Measurements from ENCODE around the gene IGDCC3. TPM values are rescaled to one million over a fixed set of nuclear protein-coding genes. Genes with fewer than 3 reads are reported as not detected.
A peak's percentile ranks its signal among the peaks of the same experiment; 100 is the strongest.

The IGDCC3 gene
- total and polyA plus RNA-seq, 10 of the 15 experiments (the other 5 are each of a cell fraction or from before 2014, with no cell fraction given) = 0.10 to 0.20 (median 0.15) TPM; not detected in 7

DNA sequence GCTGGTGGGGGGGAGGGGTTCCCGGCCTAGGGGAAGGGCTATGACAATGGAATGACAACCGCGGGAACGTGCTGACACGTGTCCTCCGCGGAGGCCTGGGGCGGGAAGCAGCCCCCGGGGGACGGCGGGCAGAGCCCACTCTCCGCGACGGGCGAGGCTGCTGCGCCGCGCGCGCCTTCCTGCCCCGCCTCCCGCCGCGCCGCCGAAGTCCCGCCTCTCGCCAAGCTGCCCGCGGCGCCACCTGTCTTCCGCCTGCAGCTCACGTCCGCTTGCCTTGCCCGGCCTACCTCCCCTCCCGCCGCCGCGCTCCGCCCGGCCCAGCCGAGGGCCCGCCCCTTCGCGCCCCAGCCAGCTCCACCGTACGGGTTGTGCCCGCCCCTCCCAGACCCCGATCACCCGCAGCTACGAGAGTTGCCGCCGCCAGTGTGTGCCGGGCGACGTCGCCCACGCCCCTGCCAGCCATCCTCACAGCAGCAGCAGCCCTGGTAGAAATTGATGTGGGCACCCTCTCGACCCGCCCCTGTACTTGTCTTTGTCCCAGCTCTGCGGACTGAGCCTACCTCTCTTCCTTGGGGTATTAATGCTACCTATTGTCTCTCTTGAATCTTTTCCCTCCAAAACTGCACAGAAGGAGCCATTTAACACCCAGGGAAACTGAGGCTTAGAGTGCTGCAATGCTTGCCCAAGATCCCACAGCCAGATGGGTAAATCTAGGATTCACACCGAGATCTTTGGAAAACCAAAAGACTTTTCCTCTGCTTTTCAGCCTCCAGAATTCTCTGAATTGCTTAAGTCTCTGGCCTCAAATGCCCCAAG lies 90.9 kb downstream of the IGDCC3 start, which contains the start of gene PARP16:
TSS of gene PARP16 (minus strand) at position 180 of the 816 bp plus-strand sequence. CDS start 457 bp downstream, outside the sequence.
- Histone ChIP-seq H4K20me1 (ENCODE audit: control insufficient read depth, insufficient read depth) (no peaks in the 10 kb centered on the region), H3K4me3 (peak within 1 kb of the TSS; percentile 74), H3K9me3 (replicated peaks; ENCODE audit: control insufficient read depth, insufficient read depth, low read length) (no peaks in the 10 kb centered on the region), H3K4me2 (ENCODE audit: control insufficient read depth, insufficient read depth) (peak within 1 kb of the TSS; percentile 72), H3K4me1 (ENCODE audit: control insufficient read depth, insufficient read depth, low read length) (peaks cover 11% of the 10 kb centered on the region), H3K9ac (ENCODE audit: control insufficient read depth, insufficient read depth, low read length) (peak within 1 kb of the TSS; percentile 73), H3K79me2 (ENCODE audit: control insufficient read depth, insufficient read depth, low read length) (no peaks in the 10 kb centered on the region; the same call in 1 of the 2 replicates), H2AFZ (ENCODE audit: control insufficient read depth, low read depth, low read length) (peak within 1 kb of the TSS; percentile 86), H3K36me3 (ENCODE audit: control insufficient read depth in 2 of 2, insufficient read depth in 2 of 2, low read length in 1 of 2) (no peaks in the 10 kb centered on the region), H3K27ac (ENCODE audit: control insufficient read depth, insufficient read depth) (peak within 1 kb of the TSS; percentile 74), H3K27me3 (replicated peaks in 1 of 2; ENCODE audit: control insufficient read depth in 2 of 2, insufficient read depth in 2 of 2, low read length in 1 of 2) (no peaks in the 10 kb centered on the region)
- CTCF ChIA-PET = interaction anchor here (0.7 to 3.8 kb wide), 17 partner anchors 8 to 253 kb away, joined by 3 to 29 read pairs (median 5); partner anchors contain the start of genes CLPX and RNU5B-1
- WGBS (ENCODE audit: insufficient coverage, insufficient replicate concordance, low lambda C conversion rate, missing lambda C conversion rate) = under 1% methylated on average over 25 of the region's 62 CpGs
- intact Hi-C loops (cut with micrococcal nuclease; ENCODE audit: unreplicated experiment) = loop anchor here (1.0 to 2.0 kb wide), 2 partner anchors 8 to 102 kb away; partner anchors contain the start of gene CLPX
- RAD21 ChIA-PET (ENCODE audit: unreplicated experiment) = interaction anchor here (0.7 to 4.0 kb wide), 12 partner anchors 11 to 878 kb away, joined by 3 to 18 read pairs (median 6); partner anchors contain the start of genes CLPX, INTS14, PDCD7 and RNU5B-1
- SMC1A ChIA-PET (ENCODE audit: uncharacterized antibody, unreplicated experiment) = interaction anchor here (0.7 to 2.3 kb wide), 9 partner anchors 9 to 253 kb away, joined by 3 to 12 read pairs (median 5); partner anchors contain the start of genes CLPX and RNU5B-1
- peak; percentile 77 for DNase-seq (ENCODE audit: low read depth, low spot score)
- TSS peak; percentile 72 for BruUV-seq (replicated peaks)
- ATAC-seq = peak; percentile 97
- peak; percentile 62 for FAIRE-seq
- in situ Hi-C loops (cut with MboI) = no loop called here
- POLR2A ChIA-PET = interaction anchor here (0.6 to 2.9 kb wide), 15 partner anchors 8 to 883 kb away, joined by 3 to 21 read pairs (median 5); partner anchors contain the start of genes CLPX, PDCD7, RNU5A-1 and RNU5B-1
- TF ChIP-seq ETV6 (conservative IDR thresholded peaks at IDR 0.05 in 1 of 2, IDR thresholded peaks at IDR 0.05 in 1 of 2; ENCODE audit: borderline replicate concordance in 1 of 2, low read depth in 1 of 2) (no peak), BRCA1 (IDR thresholded peaks at IDR 0.05; ENCODE audit: low read depth, low read length) (no peak), IKZF1 (conservative IDR thresholded peaks at IDR 0.05) (peak; percentile 67), NR2C1 (IDR thresholded peaks at IDR 0.05) (no peak), RB1 (IDR thresholded peaks at IDR 0.05; ENCODE audit: borderline replicate concordance) (0 out of 2 replicates have a peak, but pooled peaks have one; percentile 38), SIN3A (IDR thresholded peaks at IDR 0.05; ENCODE audit: low read depth, low read length) (no peak), RUNX3 (IDR thresholded peaks at IDR 0.05; ENCODE audit: low read length) (no peak), PAX5 (IDR thresholded peaks at IDR 0.05; ENCODE audit: borderline replicate concordance, low read depth, low read length) (no peak), ZNF207 (IDR thresholded peaks at IDR 0.05; ENCODE audit: borderline replicate concordance) (no peak; the same call in 1 of the 2 replicates), TARDBP (IDR thresholded peaks at IDR 0.05; ENCODE audit: borderline replicate concordance) (no peak), CHD1 (IDR thresholded peaks at IDR 0.05; ENCODE audit: low read depth, low read length) (no peak), ATF7 (IDR thresholded peaks at IDR 0.05; ENCODE audit: low read depth) (no peak)
- TF ChIP-seq, protein P1, sequence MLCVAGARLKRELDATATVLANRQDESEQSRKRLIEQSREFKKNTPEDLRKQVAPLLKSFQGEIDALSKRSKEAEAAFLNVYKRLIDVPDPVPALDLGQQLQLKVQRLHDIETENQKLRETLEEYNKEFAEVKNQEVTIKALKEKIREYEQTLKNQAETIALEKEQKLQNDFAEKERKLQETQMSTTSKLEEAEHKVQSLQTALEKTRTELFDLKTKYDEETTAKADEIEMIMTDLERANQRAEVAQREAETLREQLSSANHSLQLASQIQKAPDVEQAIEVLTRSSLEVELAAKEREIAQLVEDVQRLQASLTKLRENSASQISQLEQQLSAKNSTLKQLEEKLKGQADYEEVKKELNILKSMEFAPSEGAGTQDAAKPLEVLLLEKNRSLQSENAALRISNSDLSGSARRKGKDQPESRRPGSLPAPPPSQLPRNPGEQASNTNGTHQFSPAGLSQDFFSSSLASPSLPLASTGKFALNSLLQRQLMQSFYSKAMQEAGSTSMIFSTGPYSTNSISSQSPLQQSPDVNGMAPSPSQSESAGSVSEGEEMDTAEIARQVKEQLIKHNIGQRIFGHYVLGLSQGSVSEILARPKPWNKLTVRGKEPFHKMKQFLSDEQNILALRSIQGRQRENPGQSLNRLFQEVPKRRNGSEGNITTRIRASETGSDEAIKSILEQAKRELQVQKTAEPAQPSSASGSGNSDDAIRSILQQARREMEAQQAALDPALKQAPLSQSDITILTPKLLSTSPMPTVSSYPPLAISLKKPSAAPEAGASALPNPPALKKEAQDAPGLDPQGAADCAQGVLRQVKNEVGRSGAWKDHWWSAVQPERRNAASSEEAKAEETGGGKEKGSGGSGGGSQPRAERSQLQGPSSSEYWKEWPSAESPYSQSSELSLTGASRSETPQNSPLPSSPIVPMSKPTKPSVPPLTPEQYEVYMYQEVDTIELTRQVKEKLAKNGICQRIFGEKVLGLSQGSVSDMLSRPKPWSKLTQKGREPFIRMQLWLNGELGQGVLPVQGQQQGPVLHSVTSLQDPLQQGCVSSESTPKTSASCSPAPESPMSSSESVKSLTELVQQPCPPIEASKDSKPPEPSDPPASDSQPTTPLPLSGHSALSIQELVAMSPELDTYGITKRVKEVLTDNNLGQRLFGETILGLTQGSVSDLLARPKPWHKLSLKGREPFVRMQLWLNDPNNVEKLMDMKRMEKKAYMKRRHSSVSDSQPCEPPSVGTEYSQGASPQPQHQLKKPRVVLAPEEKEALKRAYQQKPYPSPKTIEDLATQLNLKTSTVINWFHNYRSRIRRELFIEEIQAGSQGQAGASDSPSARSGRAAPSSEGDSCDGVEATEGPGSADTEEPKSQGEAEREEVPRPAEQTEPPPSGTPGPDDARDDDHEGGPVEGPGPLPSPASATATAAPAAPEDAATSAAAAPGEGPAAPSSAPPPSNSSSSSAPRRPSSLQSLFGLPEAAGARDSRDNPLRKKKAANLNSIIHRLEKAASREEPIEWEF (IDR thresholded peaks at IDR 0.05; ENCODE audit: insufficient replicate concordance, low read depth, low read length) = no peak
- TF ChIP-seq, protein P2, sequence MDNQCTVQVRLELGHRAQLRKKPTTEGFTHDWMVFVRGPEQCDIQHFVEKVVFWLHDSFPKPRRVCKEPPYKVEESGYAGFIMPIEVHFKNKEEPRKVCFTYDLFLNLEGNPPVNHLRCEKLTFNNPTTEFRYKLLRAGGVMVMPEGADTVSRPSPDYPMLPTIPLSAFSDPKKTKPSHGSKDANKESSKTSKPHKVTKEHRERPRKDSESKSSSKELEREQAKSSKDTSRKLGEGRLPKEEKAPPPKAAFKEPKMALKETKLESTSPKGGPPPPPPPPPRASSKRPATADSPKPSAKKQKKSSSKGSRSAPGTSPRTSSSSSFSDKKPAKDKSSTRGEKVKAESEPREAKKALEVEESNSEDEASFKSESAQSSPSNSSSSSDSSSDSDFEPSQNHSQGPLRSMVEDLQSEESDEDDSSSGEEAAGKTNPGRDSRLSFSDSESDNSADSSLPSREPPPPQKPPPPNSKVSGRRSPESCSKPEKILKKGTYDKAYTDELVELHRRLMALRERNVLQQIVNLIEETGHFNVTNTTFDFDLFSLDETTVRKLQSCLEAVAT (IDR thresholded peaks at IDR 0.05) = no peak
- TF ChIP-seq, protein P3, sequence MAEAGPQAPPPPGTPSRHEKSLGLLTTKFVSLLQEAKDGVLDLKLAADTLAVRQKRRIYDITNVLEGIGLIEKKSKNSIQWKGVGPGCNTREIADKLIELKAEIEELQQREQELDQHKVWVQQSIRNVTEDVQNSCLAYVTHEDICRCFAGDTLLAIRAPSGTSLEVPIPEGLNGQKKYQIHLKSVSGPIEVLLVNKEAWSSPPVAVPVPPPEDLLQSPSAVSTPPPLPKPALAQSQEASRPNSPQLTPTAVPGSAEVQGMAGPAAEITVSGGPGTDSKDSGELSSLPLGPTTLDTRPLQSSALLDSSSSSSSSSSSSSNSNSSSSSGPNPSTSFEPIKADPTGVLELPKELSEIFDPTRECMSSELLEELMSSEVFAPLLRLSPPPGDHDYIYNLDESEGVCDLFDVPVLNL (IDR thresholded peaks at IDR 0.05; ENCODE audit: low read depth, low read length) = peak; percentile 58; the same call in 1 of the 2 replicates
